ENCODE data around the gene PAX8. TPM values are rescaled to one million over a fixed set of nuclear protein-coding genes. Genes with fewer than 3 reads are reported as not detected.

Gene PAX8
- total RNA-seq, 1 experiment from 2014 or later = 7.5 TPM

- peaks cover 27% of the 10 kb centered on the region for H3K4me1 Mint-ChIP-seq (ENCODE audit: low read depth, unreplicated experiment)
- Histone ChIP-seq H3K4me3 (ENCODE audit: low read depth, low read length) (no peak overlapping the region), H3K9me3 (no peaks in the 10 kb centered on the region), H3K27me3 (replicated peaks; ENCODE audit: control insufficient read depth, insufficient read depth, low read length) (no peaks in the 10 kb centered on the region), H3K4me1 (peaks cover 54% of the 10 kb centered on the region), H3K36me3 (ENCODE audit: control insufficient read depth, insufficient read depth, low read length) (no peaks in the 10 kb centered on the region)
- no TSS peak for BruUV-seq (replicated peaks)
- CTCF ChIA-PET = no interaction called here
- peaks cover 6% of the 10 kb centered on the region for H3K36me3 Mint-ChIP-seq (ENCODE audit: insufficient read depth, unreplicated experiment)
- H3K4me3 Mint-ChIP-seq (ENCODE audit: unreplicated experiment) = no peak overlapping the region
- no peaks in the 10 kb centered on the region for H3K27me3 Mint-ChIP-seq (ENCODE audit: insufficient read depth, unreplicated experiment)
- POLR2A ChIA-PET = interaction anchor here (2.4 kb wide), 1 partner anchor 15 kb away, joined by 12 read pairs; no protein-coding TSS in a partner anchor
- no peak for DNase-seq
- intact Hi-C loops (cut with micrococcal nuclease; ENCODE audit: unreplicated experiment) = no loop called here
- no peaks in the 10 kb centered on the region for H3K9me3 Mint-ChIP-seq (ENCODE audit: unreplicated experiment)
- no peak overlapping the region for H3K27ac Mint-ChIP-seq (ENCODE audit: unreplicated experiment)
- TF ChIP-seq CTCF (IDR thresholded peaks at IDR 0.05; ENCODE audit: insufficient read depth in 1 of 2, low read depth in 1 of 2, low read length in 1 of 2, severe bottlenecking in 1 of 2, unreplicated experiment in 1 of 2) = no peak
These were observed 57.6 kb downstream of the PAX8 start for GRCh38 chr2:113220970-113221708.

DNA sequence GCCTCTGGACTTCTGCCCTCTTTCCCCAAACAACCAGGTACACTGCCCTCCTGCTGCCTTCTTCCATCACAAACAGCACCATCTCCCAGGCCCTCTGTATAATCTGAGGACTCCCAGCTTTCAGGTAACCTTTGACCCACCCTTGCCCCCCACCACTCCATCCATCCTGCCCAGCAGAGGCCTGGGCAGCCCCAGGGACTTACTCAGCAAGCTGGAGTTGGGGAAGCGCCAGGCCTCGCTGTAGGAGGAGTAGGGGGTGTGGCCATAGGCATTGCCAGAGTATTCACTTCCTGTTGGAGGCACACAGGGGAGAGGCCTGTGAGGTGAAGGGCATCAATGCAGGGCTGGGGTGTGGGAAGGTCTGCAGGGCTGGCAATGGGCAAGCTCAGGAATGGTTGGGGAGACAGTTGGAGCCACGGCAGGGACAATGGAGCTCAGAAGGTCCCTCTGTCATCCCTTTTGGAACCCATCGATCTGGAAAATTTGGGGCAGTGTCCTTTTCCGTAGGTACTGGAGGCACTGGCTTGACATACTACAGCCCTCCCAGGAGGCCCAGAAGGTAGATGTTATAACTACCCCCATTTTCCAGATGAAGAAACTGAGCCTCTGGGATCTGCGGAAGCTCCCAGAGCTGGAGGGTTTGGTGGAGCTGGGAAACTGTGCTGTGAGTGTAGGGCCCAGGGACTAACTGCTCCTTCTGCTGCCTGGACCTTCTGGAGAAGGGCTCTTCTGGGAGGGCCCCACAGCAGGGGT lies 58.7 kb downstream of the PAX8 start:
- H3K27me3 Mint-ChIP-seq (ENCODE audit: insufficient read depth, unreplicated experiment) = no peaks in the 10 kb centered on the region
- peak overlapping the region; percentile 98 for H3K27ac Mint-ChIP-seq (ENCODE audit: unreplicated experiment)
- no TSS peak for BruUV-seq (replicated peaks)
- no peaks in the 10 kb centered on the region for H3K27me3 ChIP-seq (replicated peaks; ENCODE audit: control insufficient read depth, insufficient read depth, low read length)
- H3K4me3 Mint-ChIP-seq (ENCODE audit: unreplicated experiment) = no peak overlapping the region
- peaks cover 54% of the 10 kb centered on the region for H3K4me1 ChIP-seq
- no peaks in the 10 kb centered on the region for H3K36me3 ChIP-seq (ENCODE audit: control insufficient read depth, insufficient read depth, low read length)
- intact Hi-C loops (cut with micrococcal nuclease; ENCODE audit: unreplicated experiment) = no loop called here
- no peaks in the 10 kb centered on the region for H3K9me3 ChIP-seq
- DNase-seq = no peak
- H3K4me3 ChIP-seq (ENCODE audit: low read depth, low read length) = no peak overlapping the region
- ChIA-PET CTCF (no interaction called here), POLR2A (interaction anchor here (2.4 kb wide), 1 partner anchor 16 kb away, joined by 12 read pairs; no protein-coding TSS in a partner anchor)
- H3K9me3 Mint-ChIP-seq (ENCODE audit: unreplicated experiment) = no peaks in the 10 kb centered on the region
- peaks cover 31% of the 10 kb centered on the region for H3K4me1 Mint-ChIP-seq (ENCODE audit: low read depth, unreplicated experiment)
- peaks cover 6% of the 10 kb centered on the region for H3K36me3 Mint-ChIP-seq (ENCODE audit: insufficient read depth, unreplicated experiment)
- TF ChIP-seq CTCF (IDR thresholded peaks at IDR 0.05; ENCODE audit: insufficient read depth in 1 of 2, low read depth in 1 of 2, low read length in 1 of 2, severe bottlenecking in 1 of 2, unreplicated experiment in 1 of 2) = no peak

- BruUV-seq (replicated peaks) = no TSS peak
- H3K27me3 Mint-ChIP-seq (ENCODE audit: insufficient read depth, unreplicated experiment) = no peaks in the 10 kb centered on the region
- TF ChIP-seq CTCF (IDR thresholded peaks at IDR 0.05; ENCODE audit: insufficient read depth in 1 of 2, low read depth in 1 of 2, low read length in 1 of 2, severe bottlenecking in 1 of 2, unreplicated experiment in 1 of 2) = no peak
- Histone ChIP-seq H3K4me3 (ENCODE audit: low read depth, low read length) (no peak overlapping the region), H3K36me3 (ENCODE audit: control insufficient read depth, insufficient read depth, low read length) (no peaks in the 10 kb centered on the region), H3K4me1 (peaks cover 54% of the 10 kb centered on the region), H3K27me3 (replicated peaks; ENCODE audit: control insufficient read depth, insufficient read depth, low read length) (no peaks in the 10 kb centered on the region), H3K9me3 (no peaks in the 10 kb centered on the region)
- CTCF ChIA-PET = interaction anchor here (0.7 kb wide), 1 partner anchor 11 kb away, joined by 4 read pairs; no protein-coding TSS in a partner anchor
- H3K27ac Mint-ChIP-seq (ENCODE audit: unreplicated experiment) = peak overlapping the region; percentile 98
- peaks cover 6% of the 10 kb centered on the region for H3K36me3 Mint-ChIP-seq (ENCODE audit: insufficient read depth, unreplicated experiment)
- no peaks in the 10 kb centered on the region for H3K9me3 Mint-ChIP-seq (ENCODE audit: unreplicated experiment)
- POLR2A ChIA-PET = no interaction called here
- no peak for DNase-seq
- no peak overlapping the region for H3K4me3 Mint-ChIP-seq (ENCODE audit: unreplicated experiment)
- intact Hi-C loops (cut with micrococcal nuclease; ENCODE audit: unreplicated experiment) = no loop called here
- peaks cover 37% of the 10 kb centered on the region for H3K4me1 Mint-ChIP-seq (ENCODE audit: low read depth, unreplicated experiment)
These were observed 59.2 kb downstream of the PAX8 start for GRCh38 chr2:113219525-113219888.

Data from Caco-2 (cell line).